NCI-H1436 (cell line): ENCODE measurements around the gene EYS.
A peak's percentile ranks its signal among the peaks of the same experiment; 100 is the strongest.

ENCODE experiments used
- DNase-seq: peaks from one replicate; lab custom pipeline; 2025; lab: John Stamatoyannopoulos, UW

The EYS gene

DNA sequence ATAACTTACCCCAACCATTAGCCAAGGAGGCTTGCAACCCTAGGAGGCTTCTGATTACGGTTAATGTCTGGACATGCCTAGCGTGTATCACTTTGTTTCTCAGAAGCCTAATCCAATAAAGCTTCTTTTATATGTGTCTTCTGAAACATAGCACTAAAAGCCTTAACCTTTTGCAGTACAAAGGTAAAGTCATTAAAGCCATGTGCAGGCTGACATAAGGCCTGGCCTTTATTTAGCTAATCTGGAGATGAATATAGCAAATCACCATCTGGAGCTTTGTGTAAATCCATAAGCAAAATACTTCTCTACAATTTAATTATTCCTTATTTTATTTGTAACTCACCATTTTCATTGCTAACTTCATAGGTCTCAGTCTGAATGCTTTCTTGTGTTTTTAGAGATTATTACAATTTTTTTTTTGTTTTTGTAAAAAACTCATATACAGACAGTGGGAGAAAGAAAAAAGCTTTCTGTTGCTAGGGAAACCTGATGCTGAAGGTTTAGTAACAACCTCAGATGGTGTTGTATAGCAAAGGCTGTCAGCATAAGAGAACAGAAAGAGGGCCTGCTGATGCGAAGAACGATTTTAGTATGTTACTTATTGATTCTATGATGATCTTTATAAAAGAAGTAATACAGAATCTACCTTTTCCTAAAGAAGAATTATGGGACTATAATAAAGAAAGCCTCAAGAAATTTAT lies at the start of gene EYS:
EYS (minus strand) TSS at position 101 of the 701 bp plus-strand sequence. CDS start 211,816 bp downstream, outside the sequence.
- peak; percentile 70 for DNase-seq

DNA sequence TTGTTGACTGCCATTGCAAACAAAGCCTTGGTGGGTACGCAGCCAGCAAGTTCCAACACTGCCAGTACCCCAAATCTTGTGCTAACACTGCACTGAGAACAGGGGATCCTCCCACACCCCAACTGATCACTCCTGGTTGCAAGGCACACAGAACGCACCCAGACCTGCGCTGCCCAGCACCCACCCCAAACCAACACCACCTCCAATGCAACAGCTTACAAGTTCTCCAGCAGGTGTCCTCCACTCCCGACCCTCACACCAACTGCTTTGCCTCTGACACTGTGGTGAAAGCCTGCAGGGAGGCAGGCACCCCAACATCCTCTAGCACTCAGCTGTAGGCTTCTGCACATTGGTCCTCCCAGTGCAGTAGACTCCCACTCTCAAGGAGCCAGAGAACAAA lies 39.3 kb upstream of the EYS start:
- no peak for DNase-seq

DNA sequence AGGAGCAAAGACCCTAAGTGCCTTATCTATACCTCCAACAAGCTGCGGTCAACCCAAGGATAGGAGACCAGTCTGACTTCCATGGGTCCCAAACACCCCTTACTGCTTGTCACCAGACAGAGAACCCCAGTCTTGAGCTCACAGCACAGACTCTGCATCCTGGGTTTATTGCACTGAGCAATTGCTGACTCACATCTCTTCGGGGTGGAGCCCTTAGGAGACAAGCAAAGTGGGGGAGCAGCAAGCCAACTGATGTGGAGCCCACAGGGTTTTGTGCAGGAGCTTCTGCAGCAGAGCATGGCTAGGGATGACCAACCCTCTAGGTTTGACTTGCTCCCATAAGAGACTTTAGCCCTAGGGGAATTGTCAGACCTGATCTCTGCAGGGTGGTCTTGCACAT lies 38.6 kb upstream of the EYS start:
- no peak for DNase-seq

GRCh38 chr6:65728879-65729479 lies 22.0 kb upstream of the EYS start:
- no peak for DNase-seq

GRCh38 chr6:65719101-65719500 lies 12.1 kb upstream of the EYS start:
- DNase-seq = no peak

- no peak for DNase-seq
Observed at GRCh38 chr6:65711531-65711930, 4.5 kb upstream of the EYS start.

DNA sequence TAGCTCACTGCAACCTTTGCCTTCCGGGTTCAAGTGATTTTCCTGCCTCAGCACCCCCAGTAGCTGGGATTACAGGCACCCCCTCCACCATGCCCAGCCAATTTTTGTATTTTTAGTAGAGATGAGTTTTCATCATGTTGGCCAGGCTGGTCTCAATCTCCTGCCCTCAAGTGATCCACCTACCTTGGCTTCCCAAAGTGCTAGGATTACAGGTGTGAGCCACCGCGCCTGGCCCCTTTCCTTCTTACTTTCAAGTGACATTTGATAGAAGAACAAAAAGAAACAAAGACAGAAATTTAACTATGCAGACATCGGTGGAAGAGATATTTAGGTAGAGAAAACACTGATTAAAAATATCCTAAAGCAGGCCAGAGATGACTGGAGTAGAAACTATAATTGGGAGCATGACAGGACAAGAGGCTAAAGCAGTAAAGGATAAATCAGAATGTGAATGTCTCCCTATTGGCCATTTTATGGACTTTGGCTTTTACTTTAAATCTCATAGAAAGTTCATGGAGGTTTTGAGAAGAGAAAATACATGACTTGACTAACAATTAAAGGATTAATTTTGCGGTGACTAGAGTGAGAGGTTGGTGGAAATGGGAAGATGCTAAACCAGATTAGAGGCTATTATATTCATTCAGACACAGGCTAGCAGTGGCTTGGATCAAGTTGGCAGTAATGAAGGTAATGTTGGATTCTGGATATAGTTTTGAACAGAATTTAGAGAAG lies 2.2 kb upstream of the EYS start:
- no peak for DNase-seq

DNA sequence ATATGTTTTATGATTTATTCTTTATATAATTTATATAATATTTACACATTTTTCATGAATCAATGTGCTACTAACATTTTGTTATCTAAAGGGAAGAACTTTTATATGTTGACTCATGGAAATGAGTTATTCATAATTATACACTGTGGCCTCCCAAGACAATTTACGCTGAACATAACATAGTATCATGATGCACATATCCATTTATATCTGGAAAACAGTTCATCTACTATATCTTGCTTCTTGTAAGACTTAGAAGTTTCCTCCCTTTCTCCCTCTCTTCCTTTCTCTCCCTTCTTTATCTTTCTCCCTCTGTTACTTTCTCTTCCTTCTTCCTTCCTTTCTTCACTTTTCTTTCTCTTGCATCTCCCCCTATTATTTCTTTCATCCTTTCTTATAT lies 1.1 kb upstream of the EYS start:
- DNase-seq = no peak

GRCh38 chr6:65706436-65706835 lies 590 bp downstream of the EYS start:
- DNase-seq = no peak

GRCh38 chr6:65701325-65701724 lies 5.7 kb downstream of the EYS start:
- no peak for DNase-seq

DNA sequence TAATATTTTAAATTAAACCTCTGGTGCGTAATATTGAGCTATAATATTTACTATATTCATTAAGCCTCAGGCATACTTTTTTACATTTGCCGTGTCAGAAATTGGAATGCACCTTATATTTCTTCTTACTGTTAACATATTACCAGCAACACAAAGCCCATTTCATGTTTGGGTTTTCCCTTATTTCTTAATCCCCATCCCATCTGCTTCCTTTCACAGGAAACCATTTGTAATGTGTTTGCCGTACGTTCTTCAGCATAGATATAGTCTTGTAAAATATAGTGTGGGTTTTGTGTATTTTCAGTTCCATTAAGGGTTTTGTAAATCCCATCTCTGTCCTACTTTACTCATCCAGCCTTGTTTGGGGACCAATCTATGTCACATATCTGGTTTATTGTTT lies 6.5 kb downstream of the EYS start:
- DNase-seq = no peak

DNA sequence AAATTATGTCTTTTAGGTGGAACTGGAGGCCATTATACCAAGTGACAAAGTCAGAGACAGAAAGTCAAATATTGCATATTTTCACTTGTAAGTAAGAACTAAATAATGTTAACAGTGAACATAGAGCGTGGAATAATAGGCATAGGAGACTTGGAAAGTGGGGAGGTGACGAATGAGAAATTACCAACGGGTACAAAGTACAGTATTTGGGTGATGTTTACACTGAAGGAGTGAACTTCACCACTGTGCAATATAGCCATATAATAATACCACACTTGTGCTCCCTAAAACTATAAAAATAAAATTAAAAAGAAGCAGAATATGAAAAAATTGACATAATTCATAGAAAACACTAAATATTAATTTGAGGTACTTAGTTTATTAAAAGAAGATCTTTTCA lies 14.9 kb downstream of the EYS start:
- DNase-seq = no peak

- no peak for DNase-seq
Observed at GRCh38 chr6:65680232-65680631, 26.8 kb downstream of the EYS start.

- peak; percentile 8 for DNase-seq
Observed at GRCh38 chr6:65671922-65672321, 35.1 kb downstream of the EYS start.

DNA sequence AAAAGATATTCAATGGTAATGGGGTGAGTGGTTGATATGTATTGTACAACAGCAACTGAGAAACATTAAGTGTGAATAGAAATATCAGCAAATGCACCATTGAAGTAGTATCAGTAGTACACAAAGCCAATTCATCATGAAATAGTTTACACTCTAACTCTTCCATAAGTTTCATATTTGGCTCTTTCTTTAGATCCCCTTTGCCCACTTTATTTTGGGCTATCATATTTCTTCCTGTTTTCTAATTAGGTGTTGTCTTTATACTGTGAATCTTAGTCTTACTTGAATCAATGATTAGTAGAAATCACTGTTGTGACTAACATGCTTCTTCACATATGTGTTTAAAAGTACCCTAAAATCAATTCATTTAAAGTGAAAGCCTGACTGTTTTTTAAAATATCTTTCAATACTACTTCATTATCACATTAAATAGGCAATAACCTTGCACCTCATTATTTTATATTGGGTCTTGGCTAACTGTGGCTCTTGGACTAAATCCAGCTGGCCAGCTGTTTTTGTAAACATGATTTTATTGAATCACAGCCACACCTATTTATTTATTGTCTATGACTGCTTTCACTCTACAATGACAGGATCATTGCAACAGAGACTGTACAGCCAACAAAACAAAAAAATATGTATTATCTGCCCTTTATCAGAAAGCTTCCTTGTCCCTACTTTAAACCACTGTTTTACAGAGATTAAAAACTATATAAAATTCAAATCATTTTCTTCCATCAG lies 38.9 kb downstream of the EYS start:
- DNase-seq = no peak

- DNase-seq = no peak
Observed at GRCh38 chr6:65650086-65650485, 56.9 kb downstream of the EYS start.

GRCh38 chr6:65649392-65649791 lies 57.6 kb downstream of the EYS start:
- DNase-seq = no peak

DNA sequence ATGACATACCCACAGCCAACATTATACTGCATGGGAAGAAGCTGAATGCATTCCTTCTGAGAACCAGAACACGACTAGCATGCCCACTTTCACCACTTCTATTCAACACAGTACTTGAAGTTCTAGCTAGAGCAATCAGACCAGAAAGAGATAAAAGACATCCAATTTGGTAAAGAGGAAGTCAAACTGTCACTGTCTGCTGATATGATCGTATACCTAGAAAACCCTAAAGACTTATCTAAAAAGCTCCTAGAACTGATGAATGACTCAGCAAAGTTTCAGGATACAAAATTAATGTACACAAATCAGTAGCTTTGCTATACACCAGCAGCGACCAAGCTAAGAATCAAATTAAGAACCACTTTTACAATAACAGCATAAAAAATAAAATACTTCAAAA lies 60.5 kb downstream of the EYS start:
- no peak for DNase-seq

DNA sequence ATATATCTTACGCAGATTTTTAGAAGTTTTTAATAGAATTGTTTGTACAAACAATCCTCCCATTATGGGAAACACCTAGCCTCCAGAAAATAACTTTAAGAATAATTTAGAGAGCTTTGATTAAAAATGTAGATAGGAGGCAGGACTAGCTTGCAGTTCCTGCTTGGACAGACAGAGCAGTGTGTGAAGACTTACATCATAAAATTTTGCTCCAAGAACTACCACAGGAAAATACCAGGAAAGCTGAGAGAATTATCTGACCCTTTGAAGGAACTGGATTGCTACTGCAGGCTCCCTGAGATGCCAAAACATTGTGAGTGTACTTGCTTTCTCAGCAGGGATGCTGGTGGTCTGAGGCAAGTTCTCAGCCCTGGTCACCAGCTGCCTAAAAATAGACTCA lies 64.2 kb downstream of the EYS start:
- no peak for DNase-seq

GRCh38 chr6:65638047-65638831 lies 68.8 kb downstream of the EYS start:
- peak; percentile 19 for DNase-seq

DNA sequence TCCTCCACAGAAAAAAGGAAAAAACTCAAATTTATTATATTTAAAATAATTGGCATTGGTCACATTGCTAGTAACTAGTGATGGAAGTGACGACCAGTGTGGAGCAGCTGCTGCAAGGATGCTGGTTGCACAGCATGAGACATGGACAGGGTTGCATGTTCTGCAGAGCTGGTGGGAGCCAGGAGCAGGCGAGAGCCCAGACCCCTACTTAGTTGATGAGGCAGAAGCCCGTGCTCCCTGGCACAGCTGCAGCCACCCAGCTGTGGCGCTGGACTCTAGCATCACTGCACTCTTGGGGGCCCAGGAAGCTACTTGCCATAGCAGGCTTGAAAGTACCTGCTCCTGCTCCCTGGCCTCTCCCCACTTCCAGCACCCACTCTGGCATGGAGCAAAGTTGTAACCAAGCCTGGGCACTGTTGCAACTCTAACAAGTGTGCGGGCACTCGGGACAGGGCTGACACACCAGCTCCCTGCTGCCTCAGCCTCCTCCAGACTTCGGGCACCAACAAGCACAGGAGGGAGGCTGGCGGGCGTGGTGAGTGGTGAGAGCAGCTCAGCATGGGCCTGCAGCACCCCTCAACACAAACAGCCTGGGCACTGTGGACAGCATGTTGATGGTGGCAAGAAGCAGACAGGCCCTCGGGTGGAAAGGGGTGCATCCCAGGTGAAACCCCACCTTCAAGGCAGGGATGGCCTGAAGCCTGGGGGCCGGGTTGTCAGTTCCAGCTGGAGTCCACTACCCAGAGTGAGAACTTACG lies 69.6 kb downstream of the EYS start:
- no peak for DNase-seq
